ENCODE results near the gene SDC1.
"Not testable (repeated sequence)": the region's sequence is repeated elsewhere in the genome, so short reads cannot be mapped to it uniquely, and the experiment has no call there.

Gene SDC1, protein sequence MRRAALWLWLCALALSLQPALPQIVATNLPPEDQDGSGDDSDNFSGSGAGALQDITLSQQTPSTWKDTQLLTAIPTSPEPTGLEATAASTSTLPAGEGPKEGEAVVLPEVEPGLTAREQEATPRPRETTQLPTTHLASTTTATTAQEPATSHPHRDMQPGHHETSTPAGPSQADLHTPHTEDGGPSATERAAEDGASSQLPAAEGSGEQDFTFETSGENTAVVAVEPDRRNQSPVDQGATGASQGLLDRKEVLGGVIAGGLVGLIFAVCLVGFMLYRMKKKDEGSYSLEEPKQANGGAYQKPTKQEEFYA

DNA sequence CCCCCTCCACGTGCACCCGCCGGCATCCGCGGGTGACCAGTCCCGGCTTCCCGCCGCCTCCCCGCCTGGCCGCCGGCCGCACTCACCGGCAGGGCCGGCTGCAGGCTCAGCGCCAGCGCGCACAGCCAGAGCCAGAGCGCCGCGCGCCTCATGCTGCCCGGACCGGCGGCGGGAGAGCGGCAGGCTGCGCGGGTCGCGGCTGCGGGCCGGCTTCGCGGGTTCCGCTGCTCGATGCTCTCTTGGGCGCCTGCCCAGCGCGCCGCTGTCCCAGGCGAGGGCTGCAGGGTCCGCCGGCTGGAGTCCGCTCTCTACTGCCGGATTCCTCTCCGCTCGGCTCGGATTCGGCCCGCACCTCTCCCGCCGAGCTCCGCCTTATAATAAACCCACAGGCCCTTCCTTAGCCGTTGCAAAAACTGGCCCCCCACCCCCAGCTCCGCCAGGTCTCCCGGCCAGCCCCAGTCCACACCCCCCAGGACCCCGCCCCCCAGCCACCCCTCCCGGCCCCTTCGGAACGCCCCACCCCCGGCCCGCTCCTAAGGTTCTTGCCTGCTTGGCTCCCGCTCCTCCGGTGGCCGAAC, at the start of gene SDC1:
Gene SDC1, minus strand, starts transcription at position 415 of the 578 bp plus-strand sequence. Its CDS starts 263 bp downstream, at position 152.
- DNase-seq (ENCODE audit: low read depth), result peak; percentile 43

DNA sequence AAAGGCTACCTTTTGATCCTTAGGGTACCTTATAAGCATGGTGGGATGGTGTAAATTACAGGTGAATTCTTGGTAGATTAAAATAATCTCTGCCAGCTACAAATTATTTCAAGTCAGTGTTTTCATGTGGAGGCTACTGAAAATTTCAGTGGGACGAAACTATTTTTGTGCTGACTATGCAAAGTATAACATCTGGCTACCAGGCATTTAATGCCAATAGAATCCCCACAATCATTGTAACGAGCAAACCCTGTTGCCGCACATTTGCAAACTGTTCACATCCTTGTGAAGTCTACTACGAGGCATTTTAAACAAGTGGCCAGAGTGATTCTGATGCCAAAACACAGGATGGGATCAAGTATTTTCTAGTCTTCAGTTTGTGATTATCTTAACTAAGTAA, 48.1 kb upstream of the SDC1 start:
- DNase-seq (ENCODE audit: low read depth), result no peak

DNA sequence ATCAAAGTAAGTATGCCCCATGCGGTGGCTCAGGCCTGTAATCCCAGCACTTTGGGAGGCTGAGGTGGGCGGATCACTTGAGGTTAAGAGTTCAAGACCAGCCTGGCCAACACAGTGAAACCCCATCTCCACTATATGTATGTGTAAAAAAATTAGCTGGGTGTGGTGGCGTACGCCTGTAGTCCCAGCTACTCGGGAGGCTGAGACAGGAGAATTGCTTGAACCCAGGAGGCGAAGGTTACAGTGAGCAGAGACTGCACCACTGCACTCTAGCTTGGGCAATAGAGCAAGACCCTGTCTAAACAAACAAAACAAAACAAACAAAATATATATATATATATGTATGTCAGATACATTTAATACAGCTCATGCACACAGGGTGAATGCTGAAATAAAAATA, 43.4 kb upstream of the SDC1 start:
- DNase-seq (ENCODE audit: low read depth), result not testable (repeated sequence)

DNA sequence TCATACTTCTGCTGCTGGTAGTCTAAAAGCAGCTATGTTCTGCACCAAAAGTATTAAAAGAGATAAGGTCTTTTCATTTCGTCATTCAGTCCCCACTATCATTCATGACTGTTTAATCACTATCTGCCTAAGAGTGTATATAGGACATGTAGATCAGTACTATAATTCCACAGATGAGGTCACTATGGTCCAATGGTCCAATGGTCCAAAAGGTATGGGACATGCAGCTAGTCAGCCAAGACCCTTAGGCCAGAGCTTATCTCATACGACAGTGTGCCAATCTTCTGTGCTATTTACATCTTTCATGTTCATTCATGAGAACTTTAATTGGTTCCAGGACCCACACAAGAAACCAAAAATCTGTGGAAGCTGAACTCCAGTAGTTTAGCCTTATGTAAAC, 42.6 kb upstream of the SDC1 start:
- no peak for DNase-seq (ENCODE audit: low read depth)

DNA sequence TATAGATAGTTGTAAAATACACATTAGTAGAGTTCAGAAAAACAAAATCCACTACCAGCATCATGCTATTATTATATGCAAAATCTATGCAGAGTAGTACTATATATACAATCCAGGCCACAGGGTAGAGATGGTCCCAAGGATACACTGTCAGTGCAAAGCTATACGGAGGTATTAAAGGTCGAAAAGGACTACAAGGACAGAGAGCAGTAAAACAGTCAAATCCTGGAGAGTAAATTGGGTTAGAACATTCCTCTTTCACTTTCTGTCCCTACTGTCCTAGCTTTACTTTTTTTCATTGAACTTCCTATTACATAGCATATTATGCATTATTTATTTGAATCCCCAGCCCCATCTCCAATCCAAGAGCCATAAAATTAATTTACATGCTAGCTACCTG, 39.7 kb upstream of the SDC1 start:
- no peak for DNase-seq (ENCODE audit: low read depth)

DNA sequence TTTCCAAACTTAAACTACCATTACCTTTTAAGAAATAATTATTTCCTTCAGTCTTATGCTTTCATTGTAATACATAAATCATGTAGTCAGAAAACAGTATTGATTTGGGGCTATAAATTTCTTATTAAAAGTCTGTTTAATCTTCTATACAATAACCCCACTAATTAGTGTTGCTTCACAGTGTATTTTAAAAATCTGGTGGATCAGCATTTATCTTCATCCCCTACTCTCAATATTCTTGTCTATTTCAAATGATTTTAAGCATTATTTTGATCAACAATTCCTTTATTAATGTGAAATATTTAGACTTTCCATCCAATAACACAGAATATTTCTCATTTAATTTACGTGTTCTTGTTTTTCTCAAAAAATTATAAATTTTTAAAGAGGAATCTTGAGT, 32.5 kb upstream of the SDC1 start:
- DNase-seq (ENCODE audit: low read depth), result no peak

DNA sequence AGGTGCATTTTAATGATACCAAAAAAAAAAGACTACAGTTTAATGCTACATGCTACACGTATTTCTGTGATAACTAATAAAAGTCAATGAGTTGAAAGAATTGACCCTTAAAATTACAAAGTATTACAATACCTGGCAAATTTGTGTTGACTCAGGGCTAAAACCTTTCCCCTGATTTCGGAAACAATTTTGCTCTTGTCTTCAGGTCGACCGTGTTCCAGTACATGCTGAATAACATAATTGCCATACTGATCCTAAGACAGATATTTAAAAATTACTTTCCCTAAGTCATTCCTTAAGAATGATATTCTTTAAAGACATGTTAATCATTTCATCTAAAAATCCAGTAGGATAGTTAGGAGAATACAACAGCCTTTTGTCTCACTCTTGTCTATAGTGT, 29.8 kb upstream of the SDC1 start:
- no peak for DNase-seq (ENCODE audit: low read depth)

DNA sequence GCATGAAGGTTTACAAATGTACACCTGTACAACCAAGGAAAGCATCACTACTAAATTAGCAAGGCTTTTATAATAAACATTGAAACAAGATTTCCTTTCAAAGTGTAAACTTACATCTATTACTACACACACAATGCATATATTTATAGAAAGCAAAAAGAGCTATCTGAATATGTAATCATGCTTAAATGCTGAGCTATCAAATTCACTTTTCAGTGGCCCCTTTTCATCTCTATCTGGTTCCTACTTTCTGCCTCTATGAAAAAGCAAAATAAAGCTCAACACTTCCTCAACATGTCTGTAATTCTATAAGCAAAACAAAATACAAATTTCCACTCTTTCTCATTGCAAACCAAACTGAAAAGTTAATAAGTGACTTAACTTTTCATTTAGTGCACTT, 25.5 kb upstream of the SDC1 start:
- DNase-seq (ENCODE audit: low read depth), result no peak

DNA sequence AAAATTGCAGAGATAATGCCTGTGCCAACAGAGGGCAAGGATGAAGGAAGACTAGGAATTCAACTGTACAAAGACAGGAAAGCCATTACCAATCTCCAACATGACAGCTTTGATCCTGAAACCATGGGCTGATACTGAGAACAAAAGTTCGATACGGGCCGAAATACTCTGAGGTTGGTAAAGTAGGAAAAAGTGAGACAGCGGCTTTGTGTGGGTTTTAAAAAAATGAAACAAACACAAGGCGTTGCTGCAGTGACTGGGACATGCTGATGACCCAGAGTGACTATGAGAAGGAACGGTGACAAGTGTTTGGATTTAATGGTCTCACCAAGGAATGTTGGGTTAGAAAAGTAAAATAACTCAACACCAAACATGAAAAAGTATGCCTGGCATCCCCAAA, 24.2 kb upstream of the SDC1 start:
- no peak for DNase-seq (ENCODE audit: low read depth)

DNA sequence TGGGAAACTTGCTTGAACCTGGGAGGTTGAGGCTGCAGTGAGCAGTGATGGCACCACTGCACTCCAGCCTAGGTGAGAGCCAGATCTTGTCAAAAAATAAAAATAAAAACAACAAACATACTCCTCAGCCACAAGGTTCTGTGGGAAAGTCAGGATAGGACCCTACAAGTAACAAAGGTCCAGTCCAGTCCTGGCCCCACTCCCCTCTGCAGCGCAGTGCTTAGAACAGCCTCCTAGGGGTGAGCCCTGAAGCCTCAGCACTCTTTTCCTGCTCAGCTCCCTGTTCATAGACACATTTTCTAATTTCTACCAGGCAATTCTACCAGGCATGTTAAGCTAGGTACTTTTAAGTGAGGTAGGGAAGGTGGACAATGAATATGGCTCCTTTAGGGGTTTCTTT, 22.2 kb upstream of the SDC1 start:
- no peak for DNase-seq (ENCODE audit: low read depth)

DNA sequence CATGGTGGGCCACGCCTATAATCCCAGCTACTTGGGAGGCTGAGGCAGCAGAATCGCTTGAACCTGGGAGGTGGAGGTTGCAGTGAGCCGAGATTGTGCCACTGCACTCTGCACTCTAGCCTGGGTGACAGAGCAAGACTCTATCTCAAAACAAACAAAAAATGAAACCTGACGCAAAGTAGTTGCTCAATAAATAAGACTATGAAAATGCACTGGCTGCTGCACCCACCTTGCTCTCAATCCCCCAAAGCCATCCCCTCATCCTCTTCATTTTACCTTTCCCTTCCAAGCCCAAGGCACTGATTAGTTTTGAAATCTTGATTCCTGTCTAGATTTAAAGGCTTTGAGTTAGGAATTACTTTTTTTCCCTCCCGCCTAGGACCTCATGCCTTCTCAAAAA, 18.7 kb upstream of the SDC1 start:
- not testable (repeated sequence) for DNase-seq (ENCODE audit: low read depth)

DNA sequence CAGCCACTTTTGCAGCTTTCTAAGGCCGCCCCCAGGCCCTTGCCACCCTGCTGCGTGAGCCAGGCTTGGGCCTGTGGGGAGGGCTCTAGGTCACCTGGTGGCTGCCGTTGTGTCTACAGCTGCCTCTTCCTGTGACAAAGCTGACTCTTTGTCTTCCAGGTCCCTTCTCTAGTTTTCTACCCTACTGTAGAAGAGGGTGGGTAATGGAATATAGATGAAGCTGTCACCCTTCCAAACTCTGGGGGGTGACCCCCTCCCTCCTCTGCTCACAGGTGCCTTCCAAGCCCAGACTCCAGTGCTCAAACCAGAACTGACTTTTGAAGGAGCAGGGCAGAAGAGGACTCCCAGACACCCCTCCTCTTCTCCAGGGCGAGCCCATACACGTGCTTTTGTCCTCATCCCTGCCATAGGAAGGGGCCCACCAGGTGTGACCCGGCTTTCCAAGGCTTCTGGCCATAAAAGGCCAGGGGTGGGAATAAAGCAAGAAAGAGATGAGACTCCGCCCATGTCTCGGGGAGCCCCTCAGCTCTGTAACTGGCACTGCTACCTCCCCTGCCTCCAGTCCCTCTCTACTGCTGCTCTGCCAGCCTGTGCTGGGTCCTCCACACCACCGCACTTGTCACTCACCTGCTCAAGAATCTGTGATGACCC, 17.9 kb upstream of the SDC1 start:
- DNase-seq (ENCODE audit: low read depth), result no peak

DNA sequence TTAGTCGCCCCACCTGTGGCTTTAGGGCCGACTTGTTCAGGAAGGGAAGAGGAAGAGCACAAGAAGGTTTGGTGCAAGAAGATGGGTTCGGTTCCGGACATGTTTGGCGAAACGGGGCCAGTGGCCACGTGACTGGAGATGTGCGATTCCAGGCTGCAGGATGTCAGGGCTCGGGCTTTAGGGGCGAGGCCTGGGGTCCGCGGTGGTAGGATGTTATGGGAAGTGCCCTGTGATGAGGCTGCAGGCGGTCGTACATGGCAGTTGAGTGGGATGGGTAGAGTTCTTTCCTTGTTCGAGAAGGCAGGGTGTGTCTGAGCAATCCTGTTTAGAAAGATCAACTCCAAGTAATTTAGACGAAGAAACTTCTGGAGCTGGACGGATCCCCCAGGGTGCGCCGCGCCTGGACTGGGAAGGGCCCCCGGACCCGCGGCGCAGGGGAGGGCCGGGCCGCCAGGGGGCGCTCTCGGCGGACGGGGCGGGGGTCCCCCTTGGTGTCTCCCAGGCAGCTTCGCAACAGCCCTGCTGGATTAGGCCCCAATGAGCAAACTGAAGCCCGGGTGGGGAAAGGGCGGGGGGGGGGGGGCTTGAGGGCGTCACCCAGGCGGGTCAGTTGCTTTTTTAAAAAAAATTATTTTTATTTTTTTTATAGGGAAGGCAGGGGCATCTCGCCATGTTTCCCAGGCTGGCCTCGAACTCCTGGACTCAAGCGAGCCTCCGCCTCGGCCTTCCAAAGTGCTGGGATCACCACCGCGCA, 17.2 kb upstream of the SDC1 start:
- DNase-seq (ENCODE audit: low read depth), result no peak

DNA sequence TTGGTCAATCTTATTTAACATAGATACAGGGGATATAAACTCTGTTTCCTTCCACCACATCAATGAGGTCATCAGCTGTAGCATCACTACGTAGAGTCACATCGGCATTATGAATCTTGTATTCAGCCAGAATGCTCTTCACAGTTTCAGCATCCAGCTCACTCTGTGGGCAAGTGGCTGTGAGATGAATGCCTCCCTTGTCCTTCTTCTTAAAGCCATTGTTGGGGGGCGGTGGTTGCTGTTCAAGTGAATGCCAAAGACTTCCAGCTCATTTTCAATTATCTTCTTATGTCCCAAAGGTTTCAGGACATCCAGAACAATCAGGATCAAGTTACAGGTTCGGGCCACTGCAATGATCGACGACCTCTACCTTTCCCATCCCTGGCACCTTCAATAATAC, 15.4 kb upstream of the SDC1 start:
- DNase-seq (ENCODE audit: low read depth), result not testable (repeated sequence)

DNA sequence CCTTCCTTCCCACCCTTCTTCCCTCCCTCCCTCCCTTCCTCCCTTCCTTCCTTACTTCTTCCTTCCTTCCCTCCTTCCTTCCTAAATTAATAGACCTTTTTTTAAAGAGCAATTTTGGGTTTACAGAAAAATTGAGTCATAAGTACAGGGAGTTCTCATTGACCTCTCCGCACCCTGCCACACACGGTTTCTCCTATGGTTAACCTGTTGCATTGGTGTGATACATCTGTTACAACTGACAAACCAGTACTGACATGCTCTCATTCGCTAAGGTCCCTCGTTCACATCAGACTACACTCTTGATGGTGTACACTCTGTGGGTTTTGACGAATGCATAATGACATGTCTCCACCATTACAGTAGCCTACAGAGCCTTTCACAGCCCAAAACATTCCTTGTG, 11.6 kb upstream of the SDC1 start:
- no peak for DNase-seq (ENCODE audit: low read depth)

DNA sequence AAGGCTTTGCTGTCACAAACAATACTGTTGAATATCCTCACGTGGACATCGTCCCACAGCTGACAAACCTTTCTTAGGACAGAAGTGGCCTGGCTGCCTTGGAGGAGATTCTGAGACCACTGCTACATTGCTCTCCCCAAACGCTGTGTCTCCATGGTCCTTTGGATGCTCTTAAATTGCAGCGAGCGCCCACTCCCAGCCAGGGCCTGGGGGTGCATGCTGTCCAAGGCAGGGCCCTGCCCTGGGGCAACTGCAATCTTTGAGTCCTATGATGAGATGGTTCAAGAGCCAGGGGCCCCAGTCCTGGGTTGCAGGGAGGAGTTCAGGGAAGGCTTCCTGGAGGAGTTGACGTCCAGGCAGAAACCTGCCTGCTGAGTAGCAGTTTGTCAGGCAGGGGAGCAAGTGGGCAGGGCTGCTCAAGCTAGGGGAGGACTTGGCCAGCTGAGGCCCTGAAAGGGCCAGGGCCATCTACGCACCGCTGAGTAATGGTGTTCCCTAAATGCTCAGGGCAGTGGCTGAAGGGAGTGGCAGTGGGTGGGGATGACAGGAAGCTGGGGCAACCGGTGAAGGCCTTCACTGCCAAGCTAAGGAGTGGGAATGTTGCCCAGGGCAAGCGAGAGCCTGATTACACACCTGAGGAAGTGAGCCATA, 10.8 kb upstream of the SDC1 start:
- no peak for DNase-seq (ENCODE audit: low read depth)

DNA sequence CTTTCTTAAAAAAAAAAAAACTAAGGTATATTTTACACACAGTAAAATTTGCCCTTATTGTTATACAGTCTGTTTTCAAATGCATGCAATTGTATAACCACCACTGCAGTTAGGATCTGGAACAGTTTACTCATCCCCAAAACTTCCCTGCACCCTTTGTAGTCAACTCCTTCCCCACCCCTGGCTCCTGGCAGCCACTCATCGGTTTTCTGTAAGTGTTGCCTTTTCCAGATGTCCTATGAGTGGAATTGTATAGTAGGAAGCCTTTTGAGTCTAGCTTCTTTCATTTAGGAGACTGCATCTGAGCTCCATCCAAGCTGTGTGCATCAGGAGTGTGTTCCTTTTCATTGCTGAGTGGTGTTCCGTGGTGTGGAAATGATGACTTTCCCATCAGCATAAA, 9.7 kb upstream of the SDC1 start:
- DNase-seq (ENCODE audit: low read depth), result not testable (repeated sequence)

DNA sequence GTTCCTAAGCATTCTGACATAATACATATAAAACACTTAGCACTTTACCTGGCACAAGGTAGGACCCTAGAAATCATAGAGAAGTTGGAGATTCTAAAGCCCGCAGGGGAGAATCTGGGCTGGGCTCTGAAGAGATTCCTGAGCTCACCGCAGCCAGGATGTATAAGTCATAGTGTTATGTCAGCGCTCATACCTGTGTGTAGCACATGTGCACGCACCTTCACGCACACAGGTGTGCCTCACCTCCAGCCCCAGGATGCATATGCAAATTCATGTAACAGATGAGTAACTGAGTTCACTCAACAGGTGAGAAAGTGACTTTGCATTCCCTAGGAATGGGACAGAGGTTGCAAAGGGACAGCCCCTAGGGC, 7.9 kb upstream of the SDC1 start:
- DNase-seq (ENCODE audit: low read depth), result no peak

DNA sequence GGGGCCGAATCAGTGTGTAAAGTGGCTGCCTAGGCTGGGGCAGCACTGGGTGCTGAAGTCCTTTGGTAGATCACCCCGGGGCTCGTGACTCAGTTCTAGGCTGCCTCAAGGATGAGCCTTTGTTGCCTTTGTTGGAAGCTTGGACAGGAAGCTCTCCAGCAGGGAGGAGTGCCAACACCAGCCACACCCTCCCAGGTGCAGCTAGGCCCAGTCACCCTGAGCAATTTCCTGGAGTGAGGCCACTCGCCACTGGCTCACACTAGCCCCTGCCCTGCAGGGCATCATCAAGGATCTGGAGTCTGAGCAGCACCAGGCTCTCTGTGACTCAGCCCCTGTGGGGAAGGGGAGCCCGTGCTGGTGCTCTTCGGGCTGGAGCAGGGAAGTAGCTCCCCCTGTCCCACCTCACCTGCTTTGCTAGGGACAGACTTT, 6.7 kb upstream of the SDC1 start:
- DNase-seq (ENCODE audit: low read depth), result no peak

DNA sequence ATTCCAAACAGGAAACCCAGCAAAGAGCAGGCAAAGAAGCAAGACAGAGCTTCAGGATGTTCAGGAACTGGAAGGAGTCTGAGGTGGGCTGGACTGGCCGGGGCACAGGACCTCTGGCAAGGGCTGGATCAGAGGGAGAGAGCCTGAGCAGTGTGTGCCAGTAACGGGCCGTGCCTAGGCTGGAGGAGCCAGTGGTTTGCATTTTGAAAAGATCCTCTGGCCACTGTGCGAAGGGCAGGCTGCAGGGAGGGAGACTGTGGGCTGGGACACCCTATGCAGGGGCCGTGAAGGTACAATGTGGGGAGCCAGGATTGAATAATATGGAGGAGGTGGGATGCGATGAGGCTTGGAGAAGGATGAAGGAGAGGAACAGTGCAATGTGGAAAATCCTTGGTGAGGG, 6.2 kb upstream of the SDC1 start:
- DNase-seq (ENCODE audit: low read depth), result no peak

DNA sequence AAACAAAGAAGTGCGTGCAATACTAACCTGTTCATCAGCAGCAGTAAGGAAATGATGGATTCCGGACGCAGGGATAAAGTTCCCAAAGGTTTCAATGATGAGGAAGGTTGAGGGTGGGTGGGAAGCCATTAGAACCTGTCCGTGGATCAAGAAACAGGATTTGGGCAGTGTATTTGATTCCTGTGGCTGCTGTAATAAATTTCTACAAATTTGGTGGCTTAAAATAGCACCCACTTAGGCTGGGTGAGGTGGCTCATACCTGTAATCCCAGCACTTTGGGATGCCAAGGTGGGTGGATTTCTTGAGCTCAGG, 5.1 kb upstream of the SDC1 start:
- no peak for DNase-seq (ENCODE audit: low read depth)

DNA sequence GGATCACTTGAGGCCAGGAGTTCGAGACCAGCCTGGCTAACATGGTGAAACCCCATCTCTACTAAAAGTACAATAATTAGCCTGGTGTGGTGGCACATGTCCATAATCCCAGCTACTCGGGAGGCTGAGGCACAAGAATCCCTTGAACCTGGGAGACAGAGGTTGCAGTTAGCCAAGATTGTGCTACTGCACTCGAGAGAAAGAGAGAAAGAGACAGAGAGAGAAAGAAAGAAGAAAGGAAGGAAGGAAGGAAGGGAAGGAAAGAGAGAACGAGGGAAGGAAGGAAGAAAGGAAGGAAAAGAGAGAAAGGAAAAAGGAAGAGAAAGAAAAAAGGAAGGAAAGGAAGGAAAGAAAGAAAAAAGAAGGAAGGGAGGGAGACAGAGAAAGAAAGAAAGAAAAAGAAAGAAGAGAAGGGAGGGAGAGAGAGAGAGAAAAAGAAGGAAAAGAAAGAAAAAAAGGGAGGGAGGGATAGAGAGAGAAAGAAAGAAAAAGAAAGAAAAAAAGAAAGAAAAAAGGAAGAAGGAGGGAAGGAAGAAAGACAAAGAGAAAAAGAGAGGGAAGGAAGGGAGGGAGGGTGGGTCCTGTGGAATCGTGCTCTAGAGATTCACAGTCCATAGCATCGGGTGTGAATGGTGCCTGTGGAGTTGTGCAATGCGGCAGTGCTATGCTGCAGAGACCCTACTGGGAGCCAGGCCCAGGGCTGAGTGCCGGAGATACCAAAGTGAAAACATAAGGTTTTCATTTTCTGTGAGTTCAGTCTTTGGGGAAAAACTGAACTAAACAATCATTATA, 4.6 kb upstream of the SDC1 start:
- no peak for DNase-seq (ENCODE audit: low read depth)

Measured in amniotic epithelial cell (primary cell).